ENCODE results near the gene SPOCK3. TPM values are rescaled to one million over a fixed set of nuclear protein-coding genes. Genes with fewer than 3 reads are reported as not detected.

The SPOCK3 gene
- total and polyA plus RNA-seq, 2 of the 13 experiments (the other 11 are each of a cell fraction or from before 2014, with no cell fraction given): not detected

DNA sequence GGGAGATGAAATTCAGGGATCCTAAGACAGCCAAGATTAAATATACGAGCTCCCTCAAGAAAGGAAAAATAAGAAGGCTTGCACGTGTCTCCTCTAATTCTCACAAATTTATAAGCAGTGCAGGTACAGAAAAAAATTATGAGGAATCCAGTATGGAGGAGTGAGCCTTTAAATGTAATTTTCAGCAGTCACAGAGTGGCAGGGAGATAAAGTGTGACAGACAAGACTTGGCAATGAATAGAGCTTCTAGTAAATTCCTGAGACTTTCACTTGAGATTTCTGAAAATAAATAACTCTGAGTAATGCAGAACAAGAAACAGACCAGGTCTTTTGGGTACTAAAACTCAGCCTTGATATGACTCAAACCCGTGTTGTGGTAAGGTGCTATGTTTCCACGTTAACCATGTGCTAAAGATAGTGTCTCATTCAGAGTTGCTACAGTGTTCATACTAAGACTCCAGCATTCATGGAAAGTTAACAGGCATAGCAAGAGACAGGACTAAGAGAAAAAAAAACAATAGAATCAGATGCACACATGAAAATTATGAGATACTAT lies 119.8 kb downstream of the SPOCK3 start:
- Histone ChIP-seq H3K9ac (ENCODE audit: insufficient read depth, low read depth, low read length) (no peak overlapping the region), H3K9me3 (ENCODE audit: low read length) (no peaks in the 10 kb centered on the region), H4K20me1 (ENCODE audit: insufficient read depth, low read length) (no peaks in the 10 kb centered on the region), H3K27me3 (ENCODE audit: control insufficient read depth in 1 of 2, insufficient read depth in 2 of 2, low read length in 2 of 2) (no peaks in the 10 kb centered on the region), H3K79me2 (ENCODE audit: insufficient read depth, low read length) (no peaks in the 10 kb centered on the region), H3K4me1 (ENCODE audit: insufficient read depth, low read length) (no peaks in the 10 kb centered on the region), H3K4me3 (replicated peaks in 1 of 3; ENCODE audit: insufficient read depth in 1 of 3, low read depth in 2 of 3, low read length in 3 of 3) (no peak overlapping the region), H2AFZ (ENCODE audit: low read length) (no peak overlapping the region), H3K4me2 (ENCODE audit: low read depth, low read length) (no peak overlapping the region), H3K27ac (ENCODE audit: extremely low read length, insufficient read depth, low read length) (no peak overlapping the region), H3K36me3 (replicated peaks in 1 of 2; ENCODE audit: control insufficient read depth in 1 of 2, insufficient read depth in 2 of 2, low read length in 2 of 2) (no peaks in the 10 kb centered on the region)
- no peak for TF ChIP-seq ZNF563 (CRISPR knock-in tag; IDR thresholded peaks at IDR 0.05)
- no peak for TF ChIP-seq ZNF17 (CRISPR knock-in tag; IDR thresholded peaks at IDR 0.05)
- TF ChIP-seq CREB1 (IDR thresholded peaks at IDR 0.05): no peak
- no peak for TF ChIP-seq CREB1 (CRISPR knock-in tag; IDR thresholded peaks at IDR 0.05)
- no peak for TF ChIP-seq ZNF180 (CRISPR knock-in tag; IDR thresholded peaks at IDR 0.05; ENCODE audit: borderline replicate concordance, low read depth)
- no peak for TF ChIP-seq BHLHE40 (IDR thresholded peaks at IDR 0.05; ENCODE audit: low read length)
- 11% methylated on average over 4 of the region's 4 CpGs for WGBS (ENCODE audit: low lambda C conversion rate)
- DNase-seq (ENCODE audit: low spot score) (no peak), ATAC-seq (no peak), FAIRE-seq (no peak)
- no TSS peak for BruUV-seq (replicated peaks)
- intact Hi-C loops (cut with micrococcal nuclease; ENCODE audit: unreplicated experiment) (no loop called here), in situ Hi-C loops (cut with HindIII; ENCODE audit: extremely low pct_ligation_motif_present, low pct_unique_long_range_greater_than_20kb) (no loop called here)
- ChIA-PET CTCF (ENCODE audit: low intra/inter-chr PET ratio, low total read pairs) (no interaction called here), POLR2A (no interaction called here)

DNA sequence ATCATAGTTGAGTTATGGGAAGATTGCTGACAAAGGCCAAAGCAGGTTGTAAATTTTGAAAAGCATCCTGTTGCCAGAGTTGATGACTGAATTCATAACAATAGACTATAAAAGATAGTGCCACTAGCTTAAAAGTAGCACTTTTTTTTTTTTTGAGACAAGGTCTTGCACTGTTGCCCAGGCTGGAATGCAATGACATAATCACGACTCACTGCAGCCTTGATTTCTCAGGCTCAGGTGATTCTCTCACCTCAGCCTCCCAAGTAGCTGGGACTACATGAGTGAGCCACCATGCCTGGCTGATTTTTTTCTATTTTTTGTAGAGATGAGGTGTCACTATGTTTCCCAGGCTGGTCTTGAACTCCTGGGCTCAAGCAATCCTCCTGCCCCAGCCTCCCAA lies 122.7 kb downstream of the SPOCK3 start:
- TF ChIP-seq GPN1 (CRISPR knock-in tag; IDR thresholded peaks at IDR 0.05; ENCODE audit: borderline replicate concordance): no peak
- TF ChIP-seq ATAD3A (CRISPR knock-in tag; IDR thresholded peaks at IDR 0.05): no peak
- no peak for TF ChIP-seq HMG20A (CRISPR knock-in tag; IDR thresholded peaks at IDR 0.05; ENCODE audit: borderline replicate concordance)
- TF ChIP-seq ZNF292 (CRISPR knock-in tag; IDR thresholded peaks at IDR 0.05; ENCODE audit: borderline replicate concordance, low read depth): no peak
- TF ChIP-seq RBFOX2 (IDR thresholded peaks at IDR 0.05; ENCODE audit: low read depth, low read length): no peak
- no peak for TF ChIP-seq ZNF282 (IDR thresholded peaks at IDR 0.05; ENCODE audit: partially characterized antibody)
- no peak for TF ChIP-seq SALL2 (CRISPR knock-in tag; IDR thresholded peaks at IDR 0.05)
- no peak for TF ChIP-seq ASH2L (IDR thresholded peaks at IDR 0.05; ENCODE audit: insufficient read length, low read depth, low read length)
- TF ChIP-seq, protein P1, sequence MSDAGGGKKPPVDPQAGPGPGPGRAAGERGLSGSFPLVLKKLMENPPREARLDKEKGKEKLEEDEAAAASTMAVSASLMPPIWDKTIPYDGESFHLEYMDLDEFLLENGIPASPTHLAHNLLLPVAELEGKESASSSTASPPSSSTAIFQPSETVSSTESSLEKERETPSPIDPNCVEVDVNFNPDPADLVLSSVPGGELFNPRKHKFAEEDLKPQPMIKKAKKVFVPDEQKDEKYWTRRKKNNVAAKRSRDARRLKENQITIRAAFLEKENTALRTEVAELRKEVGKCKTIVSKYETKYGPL (CRISPR knock-in tag; IDR thresholded peaks at IDR 0.05): no peak
- TF ChIP-seq SSRP1 (CRISPR knock-in tag; IDR thresholded peaks at IDR 0.05): no peak
- no peak for TF ChIP-seq ZNF275 (CRISPR knock-in tag; IDR thresholded peaks at IDR 0.05; ENCODE audit: borderline replicate concordance)
- no peak for TF ChIP-seq IKZF1 (IDR thresholded peaks at IDR 0.05)
- ATAC-seq (no peak), DNase-seq (ENCODE audit: low spot score) (no peak), FAIRE-seq (no peak)
- no peak overlapping the region for H3K4me3 ChIP-seq (replicated peaks in 1 of 3; ENCODE audit: insufficient read depth in 1 of 3, low read depth in 2 of 3, low read length in 3 of 3)
- BruUV-seq (replicated peaks): no TSS peak
- H3K79me2 ChIP-seq (ENCODE audit: insufficient read depth, low read length): no peaks in the 10 kb centered on the region
- no peaks in the 10 kb centered on the region for H3K9me3 ChIP-seq (ENCODE audit: low read length)
- WGBS (ENCODE audit: low lambda C conversion rate): 0% methylated on average over 1 of the region's 1 CpG
- no peaks in the 10 kb centered on the region for H3K36me3 ChIP-seq (replicated peaks in 1 of 2; ENCODE audit: control insufficient read depth in 1 of 2, insufficient read depth in 2 of 2, low read length in 2 of 2)
- ChIA-PET POLR2A (no interaction called here), CTCF (ENCODE audit: low intra/inter-chr PET ratio, low total read pairs) (no interaction called here)
- no peaks in the 10 kb centered on the region for H3K27me3 ChIP-seq (ENCODE audit: control insufficient read depth in 1 of 2, insufficient read depth in 2 of 2, low read length in 2 of 2)
- H3K4me1 ChIP-seq (ENCODE audit: insufficient read depth, low read length): no peaks in the 10 kb centered on the region
- no peak overlapping the region for H3K27ac ChIP-seq (ENCODE audit: extremely low read length, insufficient read depth, low read length)
- H3K4me2 ChIP-seq (ENCODE audit: low read depth, low read length): no peak overlapping the region
- H4K20me1 ChIP-seq (ENCODE audit: insufficient read depth, low read length): no peaks in the 10 kb centered on the region
- H3K9ac ChIP-seq (ENCODE audit: insufficient read depth, low read depth, low read length): no peak overlapping the region
- in situ Hi-C loops (cut with HindIII; ENCODE audit: extremely low pct_ligation_motif_present, low pct_unique_long_range_greater_than_20kb): no loop called here
- intact Hi-C loops (cut with micrococcal nuclease; ENCODE audit: unreplicated experiment): no loop called here
- no peak overlapping the region for H2AFZ ChIP-seq (ENCODE audit: low read length)
